Vagina (tissue), 2 donors: ENCODE results near the gene RAB3IL1.

Experiments used
- CTCF ChIP-seq, 3 experiments: fragments of 450-650 bp in 2 of 3; fragments of 200-600 bp in 1 of 3; sonication (generic) in 1 of 3; IDR thresholded peaks; one replicate each; pipeline ENCODE4 v1.5.1; 2017 to 2019; ENCODE audit warnings: antibody characterized with exemption in 3 of 3, mild to moderate bottlenecking in 2 of 3, moderate library complexity in 2 of 3
- POLR2A ChIP-seq, 2 donors: fragments of 450-650 bp; IDR thresholded peaks; one replicate each; pipeline ENCODE4 v1.6.1; 2017; ENCODE audit warnings: antibody characterized with exemption in 2 of 2, mild to moderate bottlenecking in 2 of 2, moderate library complexity in 2 of 2

- TF ChIP-seq CTCF (IDR thresholded peaks at IDR 0.05) (no peak), POLR2A (IDR thresholded peaks at IDR 0.05) (no peak)
These were observed 54.4 kb downstream of the RAB3IL1 start for GRCh38 chr11:61862714-61863547.
